Natural killer cell treated with Interleukin-12 subunit alpha and Interleukin-12 subunit beta and Interleukin-15 and Interleukin-18, amount 100 ng/mL, for 72 hours (primary cell): ENCODE measurements around the gene C1QTNF6. TPM values are rescaled to one million over a fixed set of nuclear protein-coding genes. Genes with fewer than 3 reads are reported as not detected.

ENCODE experiments used
- ATAC-seq, 2 donors: fragments of 150-1000 bp; cut with Tn5 transposase in 1 of 2; sonication (Bioruptor Pico), chemical (Tn5 transposase) in 1 of 2; 2 replicates each; pipeline ENCODE4 v1.10.0; 2021
- DNase-seq: peaks from one replicate; pipeline ENCODE4 v3.0.0; 2022; ENCODE audit warnings: low spot score
- H3K27ac Mint-ChIP-seq, 2 donors: 1 replicate in 1 of 2; 2 replicates in 1 of 2; pipeline ENCODE4 v1.8.0; 2022; ENCODE audit warnings: mixed read lengths in 2 of 2, mild to moderate bottlenecking in 1 of 2, moderate library complexity in 1 of 2
- H3K27me3 Mint-ChIP-seq, 2 donors: 1 replicate in 1 of 2; 2 replicates in 1 of 2; pipeline ENCODE4 v1.8.0; 2022; ENCODE audit warnings: mixed read lengths in 2 of 2
- H3K36me3 Mint-ChIP-seq: one replicate; pipeline ENCODE4 v1.8.0; 2022; ENCODE audit warnings: mixed read lengths
- H3K4me1 Mint-ChIP-seq, 2 donors: 1 replicate in 1 of 2; 2 replicates in 1 of 2; pipeline ENCODE4 v1.8.0; 2022; ENCODE audit warnings: low read depth in 2 of 2, mixed read lengths in 2 of 2, mild to moderate bottlenecking in 1 of 2
- H3K4me3 Mint-ChIP-seq: one replicate; pipeline ENCODE4 v1.8.0; 2022; ENCODE audit warnings: mixed read lengths
- H3K9me3 Mint-ChIP-seq: 2 replicates; pipeline ENCODE4 v1.8.0; 2022; ENCODE audit warnings: mixed read lengths
- total RNA-seq, 2 donors: library from RNA; stranded (reverse); gene quantifications; one replicate each; pipeline ENCODE4 v1.2.3, GENCODE V29; 2022

C1QTNF6 gene
- total RNA-seq, 2 donors from 2014 or later: 1.3 to 3.9 TPM

DNA sequence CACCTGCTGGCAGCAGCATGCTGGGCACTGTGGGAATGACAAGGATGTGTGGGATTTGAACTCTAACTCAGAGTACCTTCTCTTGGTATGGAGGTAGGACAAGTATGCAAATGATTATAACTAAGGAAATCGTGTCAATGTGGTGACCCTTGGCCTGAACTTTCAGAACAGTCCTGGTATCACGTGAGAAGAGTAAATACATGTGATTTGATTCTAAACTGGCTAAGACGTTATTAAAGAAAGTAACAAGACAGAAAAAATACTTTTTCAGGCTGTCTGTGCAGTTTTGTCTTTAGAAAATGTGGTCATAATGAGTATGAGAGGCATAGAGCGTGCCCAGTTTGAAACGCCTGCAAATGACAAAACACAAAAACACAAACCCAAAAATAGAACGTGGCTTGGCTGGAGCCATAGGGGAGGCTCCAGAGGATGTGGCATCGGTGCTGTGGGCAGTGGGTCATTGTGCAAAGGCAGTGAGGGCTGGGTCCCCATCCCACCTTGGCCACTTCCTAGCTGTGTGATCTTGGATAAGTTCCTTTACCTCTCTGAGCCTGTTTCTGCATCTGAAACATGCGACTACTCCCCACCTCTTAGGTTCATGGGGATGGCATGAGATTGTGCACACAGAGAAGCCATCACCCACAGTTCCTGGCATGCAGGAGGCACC lies 19.9 kb downstream of the C1QTNF6 start:
- Mint-ChIP-seq H3K4me1 (peaks cover 64 to 65% of the 10 kb centered on the region in 2 donors), H3K36me3 (no peaks in the 10 kb centered on the region), H3K4me3 (peak overlapping the region; percentile 79), H3K27me3 (no peaks in the 10 kb centered on the region), H3K27ac (peak overlapping the region; percentile 73 to 94), H3K9me3 (no peaks in the 10 kb centered on the region)
- DNase-seq (peak; percentile 59), ATAC-seq (no peak)

- no peaks in the 10 kb centered on the region for H3K27me3 Mint-ChIP-seq
Measured at GRCh38 chr22:37167176-37167980, 20.7 kb downstream of the C1QTNF6 start.

DNA sequence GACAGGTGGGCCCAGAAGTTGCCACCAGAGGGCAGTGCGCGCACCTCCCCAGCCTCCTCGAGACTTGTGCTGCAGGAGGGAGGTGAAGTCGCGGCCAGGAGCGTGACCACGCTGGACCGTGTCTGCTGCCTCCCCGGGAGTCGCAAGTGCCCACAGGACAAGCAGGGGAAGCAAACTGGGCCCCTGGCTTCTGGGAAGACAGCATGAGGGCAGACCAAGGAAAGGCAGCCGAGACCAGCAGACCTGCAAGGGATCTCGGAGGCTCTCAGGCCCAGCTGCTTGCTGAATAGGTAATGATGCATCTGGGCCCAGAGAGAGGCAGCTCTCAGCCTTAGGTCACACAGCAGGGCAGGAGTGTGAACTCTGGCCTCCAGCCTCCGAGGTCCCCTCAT lies 21.4 kb downstream of the C1QTNF6 start:
- Mint-ChIP-seq H3K4me3 (peak overlapping the region; percentile 79), H3K27me3 (no peaks in the 10 kb centered on the region), H3K36me3 (no peaks in the 10 kb centered on the region), H3K9me3 (no peaks in the 10 kb centered on the region), H3K27ac (peak overlapping the region; percentile 73 to 94), H3K4me1 (peaks cover 77 to 79% of the 10 kb centered on the region in 2 donors)
- peak; percentile 75 for DNase-seq
- ATAC-seq: no peak

More at GRCh38 chr22:37167176-37167980, 20.7 kb downstream of the C1QTNF6 start:
- Mint-ChIP-seq H3K4me1 (peaks cover 70 to 72% of the 10 kb centered on the region in 2 donors), H3K27ac (peak overlapping the region; percentile 73 to 94), H3K4me3 (peak overlapping the region; percentile 79), H3K9me3 (no peaks in the 10 kb centered on the region), H3K36me3 (no peaks in the 10 kb centered on the region)
- ATAC-seq (no peak), DNase-seq (peak; percentile 41)

DNA sequence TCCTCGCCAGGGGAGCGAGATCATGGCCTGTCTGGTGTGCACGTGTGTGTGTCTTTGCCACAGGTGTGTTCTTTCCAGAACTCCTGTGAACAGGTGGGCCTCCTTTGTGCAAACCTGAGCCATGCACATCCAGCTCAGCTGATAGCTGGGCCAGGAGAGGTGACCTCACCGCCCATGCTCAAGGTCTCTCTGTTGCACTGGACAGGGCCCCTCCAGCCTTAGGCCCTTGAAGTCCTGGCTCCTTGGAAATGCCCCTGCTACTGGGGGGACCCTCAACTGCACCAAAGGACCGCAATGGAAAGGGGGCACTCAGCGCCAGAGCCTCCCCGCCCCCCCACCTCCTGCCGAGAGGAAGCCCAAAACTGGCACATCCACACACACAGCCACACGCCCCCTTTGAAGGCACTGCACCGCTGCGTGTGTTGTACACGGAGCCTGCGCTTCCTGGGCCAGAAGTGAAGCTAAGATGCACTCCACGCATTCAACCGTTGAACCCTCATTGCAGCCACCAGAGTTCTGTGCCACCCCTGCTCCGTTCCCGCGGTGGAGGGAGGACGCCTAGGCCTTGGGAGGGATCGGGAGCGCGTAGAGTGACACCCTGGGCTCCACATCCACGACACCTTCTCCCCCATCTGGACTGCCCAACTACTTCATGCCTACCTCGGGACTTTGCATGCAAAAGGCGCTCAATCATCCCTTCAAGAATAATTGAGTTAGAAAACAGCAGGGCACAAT lies 21.9 kb downstream of the C1QTNF6 start:
- DNase-seq (no peak), ATAC-seq (no peak)
- Mint-ChIP-seq H3K4me3 (peak overlapping the region; percentile 79), H3K36me3 (no peaks in the 10 kb centered on the region), H3K27ac (peak overlapping the region; percentile 73 to 94), H3K9me3 (no peaks in the 10 kb centered on the region), H3K4me1 (peaks cover 80 to 85% of the 10 kb centered on the region in 2 donors), H3K27me3 (no peaks in the 10 kb centered on the region)

- no peak for DNase-seq
- peak overlapping the region; percentile 87 to 96 for H3K27ac Mint-ChIP-seq
- no peaks in the 10 kb centered on the region for H3K27me3 Mint-ChIP-seq
- H3K4me3 Mint-ChIP-seq: peak overlapping the region; percentile 77
- no peaks in the 10 kb centered on the region for H3K9me3 Mint-ChIP-seq
- no peak for ATAC-seq
- no peaks in the 10 kb centered on the region for H3K36me3 Mint-ChIP-seq
- H3K4me1 Mint-ChIP-seq: peaks cover 84 to 90% of the 10 kb centered on the region in 2 donors
Measured at GRCh38 chr22:37165066-37165465, 23.0 kb downstream of the C1QTNF6 start.

GRCh38 chr22:37164505-37164887 lies 23.6 kb downstream of the C1QTNF6 start:
- Mint-ChIP-seq H3K27me3 (no peaks in the 10 kb centered on the region), H3K27ac (peak overlapping the region; percentile 87 to 96), H3K9me3 (no peaks in the 10 kb centered on the region), H3K4me1 (peaks cover 84 to 90% of the 10 kb centered on the region in 2 donors), H3K4me3 (peak overlapping the region; percentile 77), H3K36me3 (no peaks in the 10 kb centered on the region)
- ATAC-seq: no peak
- no peak for DNase-seq

DNA sequence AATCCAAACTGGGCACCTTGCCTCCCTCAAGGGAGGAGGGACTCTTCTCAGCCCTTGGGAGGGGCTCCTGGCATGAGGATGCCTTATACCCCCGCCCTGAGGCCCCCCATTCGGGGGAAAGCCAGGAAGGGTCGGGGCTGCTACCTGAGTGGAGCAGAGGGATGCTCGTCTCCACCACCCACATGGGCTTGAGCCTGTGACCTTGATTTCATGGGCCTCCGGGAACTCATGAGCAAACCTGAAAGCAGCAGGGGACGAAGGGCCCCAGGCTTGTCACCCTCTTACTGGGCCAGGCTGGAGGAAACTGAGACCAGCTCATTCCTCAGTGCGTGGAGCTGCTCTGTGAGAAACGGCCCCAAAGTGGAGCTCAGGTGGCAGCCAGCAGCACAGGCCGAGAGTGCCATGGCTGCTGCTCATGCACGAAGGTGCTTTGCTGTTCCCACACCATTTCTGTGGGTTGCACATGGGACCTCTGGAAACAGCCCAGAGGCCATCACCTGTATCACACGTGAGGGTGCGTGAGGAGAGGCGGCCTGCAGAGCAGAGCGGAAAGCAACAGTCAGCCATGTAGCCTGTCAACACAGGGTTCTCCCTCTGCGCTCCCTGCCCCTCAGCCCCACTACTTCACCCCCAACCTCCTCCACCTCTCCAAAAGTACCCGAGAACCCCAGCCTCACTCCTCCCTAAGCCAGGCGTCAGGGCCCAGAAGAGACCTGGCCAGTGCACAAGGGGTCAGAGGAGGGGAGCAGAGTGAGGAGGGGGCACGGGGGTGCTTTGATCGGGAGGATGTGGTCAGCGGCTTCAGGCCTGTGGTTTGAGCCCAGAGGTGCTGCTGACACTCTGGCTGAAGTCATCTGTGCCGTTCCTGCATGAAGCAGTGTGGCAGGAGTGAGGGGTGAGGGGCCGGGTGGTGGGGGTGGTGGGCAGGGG lies 24.2 kb downstream of the C1QTNF6 start:
- peaks cover 87 to 92% of the 10 kb centered on the region in 2 donors for H3K4me1 Mint-ChIP-seq
- peak; percentile 68 to 74 for ATAC-seq
- no peaks in the 10 kb centered on the region for H3K36me3 Mint-ChIP-seq
- no peaks in the 10 kb centered on the region for H3K9me3 Mint-ChIP-seq
- peak overlapping the region; percentile 87 to 96 for H3K27ac Mint-ChIP-seq
- DNase-seq: peak; percentile 91
- H3K4me3 Mint-ChIP-seq: peak overlapping the region; percentile 77
- no peaks in the 10 kb centered on the region for H3K27me3 Mint-ChIP-seq

DNA sequence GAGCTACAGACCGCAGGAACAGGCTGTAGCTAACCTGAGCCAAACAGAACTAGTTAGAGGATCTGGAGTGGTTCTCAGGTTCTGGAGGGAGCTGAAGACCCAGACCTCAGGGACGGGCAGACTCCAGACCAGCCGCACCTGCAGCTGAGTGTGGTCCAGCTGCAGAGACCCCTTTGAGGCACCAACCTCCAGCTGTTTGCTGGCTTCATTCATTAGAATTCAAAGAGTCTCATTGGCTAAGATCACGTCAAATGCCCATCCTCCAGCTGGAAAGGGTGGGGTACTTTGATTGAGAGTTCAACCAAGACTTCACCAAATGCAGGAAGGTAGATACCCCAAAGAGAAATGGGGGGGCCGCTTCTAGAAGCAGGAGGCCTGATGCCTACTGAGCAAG lies 25.0 kb downstream of the C1QTNF6 start:
- Mint-ChIP-seq H3K9me3 (no peaks in the 10 kb centered on the region), H3K27me3 (no peaks in the 10 kb centered on the region), H3K4me3 (peak overlapping the region; percentile 77), H3K4me1 (peaks cover 86 to 92% of the 10 kb centered on the region in 2 donors), H3K36me3 (no peaks in the 10 kb centered on the region), H3K27ac (peak overlapping the region; percentile 87 to 96)
- ATAC-seq (no peak), DNase-seq (no peak)

- Mint-ChIP-seq H3K4me3 (peak overlapping the region; percentile 77), H3K27ac (peak overlapping the region; percentile 87 to 96), H3K4me1 (peaks cover 86 to 92% of the 10 kb centered on the region in 2 donors), H3K27me3 (no peaks in the 10 kb centered on the region), H3K9me3 (no peaks in the 10 kb centered on the region), H3K36me3 (no peaks in the 10 kb centered on the region)
- ATAC-seq: peak; percentile 81 to 86
- DNase-seq: peak; percentile 95
Measured at GRCh38 chr22:37162221-37163095, 25.6 kb downstream of the C1QTNF6 start.

- peak overlapping the region; percentile 77 for H3K4me3 Mint-ChIP-seq
- H3K36me3 Mint-ChIP-seq: no peaks in the 10 kb centered on the region
- DNase-seq: no peak
- H3K9me3 Mint-ChIP-seq: no peaks in the 10 kb centered on the region
- H3K27ac Mint-ChIP-seq: peak overlapping the region; percentile 87 to 96
- H3K27me3 Mint-ChIP-seq: no peaks in the 10 kb centered on the region
- ATAC-seq: no peak
- H3K4me1 Mint-ChIP-seq: peaks cover 86 to 92% of the 10 kb centered on the region in 2 donors
Measured at GRCh38 chr22:37161443-37161842, 26.6 kb downstream of the C1QTNF6 start.

- H3K9me3 Mint-ChIP-seq: no peaks in the 10 kb centered on the region
- peak overlapping the region; percentile 87 to 96 for H3K27ac Mint-ChIP-seq
- H3K4me3 Mint-ChIP-seq: peak overlapping the region; percentile 77
- peaks cover 90 to 96% of the 10 kb centered on the region in 2 donors for H3K4me1 Mint-ChIP-seq
- H3K36me3 Mint-ChIP-seq: no peaks in the 10 kb centered on the region
- no peak for DNase-seq
- ATAC-seq: no peak
- no peaks in the 10 kb centered on the region for H3K27me3 Mint-ChIP-seq
Measured at GRCh38 chr22:37160027-37160426, 28.0 kb downstream of the C1QTNF6 start.

DNA sequence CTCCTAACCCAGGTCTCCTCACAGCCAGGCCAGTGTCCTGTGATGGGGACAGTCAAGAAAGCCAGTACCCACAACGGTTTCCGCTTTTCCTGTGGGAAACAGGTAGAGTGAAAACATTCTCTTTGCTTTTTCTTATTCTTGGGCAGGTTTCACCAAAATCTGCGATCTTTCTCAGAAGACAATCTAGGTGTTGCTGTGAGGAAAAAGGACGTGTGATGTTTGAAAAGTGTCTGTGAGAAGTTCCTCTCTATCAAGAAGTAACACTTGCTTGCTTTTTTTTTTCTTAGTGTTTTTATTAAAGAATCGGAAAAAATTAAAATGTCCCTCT lies 29.1 kb downstream of the C1QTNF6 start:
- H3K9me3 Mint-ChIP-seq: no peaks in the 10 kb centered on the region
- ATAC-seq (no peak), DNase-seq (no peak)
- H3K27ac Mint-ChIP-seq: peak overlapping the region; percentile 87 to 96
- no peaks in the 10 kb centered on the region for H3K27me3 Mint-ChIP-seq
- peak overlapping the region; percentile 80 for H3K4me3 Mint-ChIP-seq
- H3K4me1 Mint-ChIP-seq: peaks cover 84 to 91% of the 10 kb centered on the region in 2 donors
- no peaks in the 10 kb centered on the region for H3K36me3 Mint-ChIP-seq
